H1 (cell line): Measurements from ENCODE around the gene NAA38. TPM values are rescaled to one million over a fixed set of nuclear protein-coding genes. Genes with fewer than 3 reads are reported as not detected.

ENCODE experiments used
- CTCF ChIA-PET: fragments of 300-600 bp; sonication (Branson Sonifier 250); formaldehyde crosslinking; loops from one replicate; lab custom pipeline; 2021; ENCODE audit not compliant: partially characterized antibody; lab: Charles Lee
- POLR2A ChIA-PET: fragments of 300-600 bp; sonication (Branson Sonifier 250); formaldehyde crosslinking; loops from one replicate; lab custom pipeline; 2021; ENCODE audit warnings: inconsistent platforms; ENCODE audit not compliant: partially characterized antibody; lab: Charles Lee
- DNase-seq, 2 experiments: peaks; one replicate each; pipeline versions ENCODE4 v3.0.0 to v3.0.0-alpha.2; 2010 to 2022; ENCODE audit warnings: low spot score in 2 of 2, low read depth in 1 of 2, mixed read lengths in 1 of 2
- FAIRE-seq: peaks from 2 replicates; lab custom pipeline; 2011; peaks lifted over from hg19 to GRCh38; lab: Jason Lieb, UNC
- H2AFZ ChIP-seq: 2 replicates; pipeline ENCODE4 v1.8.1; 2012; ENCODE audit warnings: low read length, inconsistent platforms
- H2AK5ac ChIP-seq: 2 replicates; pipeline ENCODE4 v1.6.1; 2013; ENCODE audit warnings: low read depth, low read length
- H2BK120ac ChIP-seq: replicated peaks from 2 replicates; pipeline ENCODE3; 2013; ENCODE audit warnings: low read depth, low read length, inconsistent platforms
- H2BK12ac ChIP-seq: 2 replicates; pipeline ENCODE4 v1.6.1; 2013; ENCODE audit warnings: low read depth, low read length
- H2BK15ac ChIP-seq: 2 replicates; pipeline ENCODE4 v1.6.1; 2013; ENCODE audit warnings: low read length
- H2BK20ac ChIP-seq: 2 replicates; pipeline ENCODE4 v1.6.1; 2013; ENCODE audit warnings: low read length
- H2BK5ac ChIP-seq: 2 replicates; pipeline ENCODE4 v1.6.1; 2013; ENCODE audit warnings: low read depth, low read length
- H3K14ac ChIP-seq: 2 replicates; pipeline ENCODE4 v1.6.1; 2013; ENCODE audit warnings: inconsistent platforms; ENCODE audit not compliant: insufficient read length
- H3K18ac ChIP-seq: 2 replicates; pipeline ENCODE4 v1.6.1; 2013; ENCODE audit warnings: low read length; ENCODE audit errors: extremely low read depth
- H3K23ac ChIP-seq: 2 replicates; pipeline ENCODE4 v1.6.1; 2013; ENCODE audit warnings: inconsistent platforms; ENCODE audit not compliant: insufficient read length
- H3K23me2 ChIP-seq: 2 replicates; pipeline ENCODE4 v1.6.1; 2013; ENCODE audit warnings: low read depth, low read length
- H3K27ac ChIP-seq: 2 replicates; pipeline ENCODE4 v1.6.1; 2011; ENCODE audit warnings: low read depth, low read length, inconsistent platforms
- H3K27me3 ChIP-seq, 4 experiments: replicated peaks in 1 of 4; 1 replicate in 1 of 4; 2 replicates in 3 of 4; pipeline versions ENCODE4 v1.6.1 to v1.8.1; 2011 to 2013; ENCODE audit warnings: low read length in 3 of 4, mild to moderate bottlenecking in 3 of 4, inconsistent platforms in 2 of 4, mixed read lengths in 2 of 4, moderate library complexity in 1 of 4; ENCODE audit not compliant: control insufficient read depth in 3 of 4, insufficient read depth in 3 of 4; ENCODE audit errors: extremely low read depth in 1 of 4
- H3K36me3 ChIP-seq, 4 experiments: 2 replicates each; pipeline versions ENCODE4 v1.6.1 to v1.8.1; 2011 to 2013; ENCODE audit warnings: mild to moderate bottlenecking in 4 of 4, low read length in 3 of 4, moderate library complexity in 2 of 4, control low read depth in 1 of 4, inconsistent platforms in 1 of 4; ENCODE audit not compliant: insufficient read depth in 4 of 4, control insufficient read depth in 2 of 4
- H3K4ac ChIP-seq: replicated peaks from 2 replicates; pipeline ENCODE3; 2013; ENCODE audit warnings: low read length, low read depth, mixed read lengths, inconsistent platforms; ENCODE audit not compliant: insufficient read length
- H3K4me1 ChIP-seq, 4 experiments: replicated peaks in 1 of 4; 1 replicate in 1 of 4; 2 replicates in 3 of 4; pipeline versions ENCODE4 v1.6.1 to v1.8.1; 2011 to 2013; ENCODE audit warnings: low read length in 3 of 4, inconsistent platforms in 2 of 4, mixed read lengths in 1 of 4; ENCODE audit not compliant: insufficient read depth in 4 of 4, control insufficient read depth in 3 of 4
- H3K4me2 ChIP-seq, 2 experiments: 2 replicates each; pipeline versions ENCODE4 v1.6.1 to v1.8.1; 2011 to 2013; ENCODE audit warnings: low read depth in 2 of 2, low read length in 2 of 2, control low read depth in 1 of 2, inconsistent platforms in 1 of 2, mild to moderate bottlenecking in 1 of 2; ENCODE audit not compliant: insufficient read depth in 1 of 2
- H3K4me3 ChIP-seq, 4 experiments: fragments of 200-600, 300-600 bp in 1 of 4; sonication (generic), shearing (Covaris generic), sonication (Bioruptor Twin) in 1 of 4; 2 replicates each; pipeline versions ENCODE4 v1.5.1 to v1.8.1; 2011 to 2016; ENCODE audit warnings: low read length in 4 of 4, low read depth in 3 of 4, control low read depth in 2 of 4, inconsistent platforms in 2 of 4, mild to moderate bottlenecking in 2 of 4, mixed read lengths in 1 of 4, moderate library complexity in 1 of 4; ENCODE audit not compliant: insufficient read depth in 2 of 4; ENCODE audit errors: extremely low read depth in 1 of 4
- H3K56ac ChIP-seq: replicated peaks from 2 replicates; pipeline ENCODE3; 2013; ENCODE audit warnings: low read depth, mild to moderate bottlenecking, mixed read lengths, low read length, inconsistent platforms; ENCODE audit not compliant: insufficient read length
- H3K79me1 ChIP-seq: 2 replicates; pipeline ENCODE4 v1.6.1; 2013; ENCODE audit warnings: low read depth, low read length, control low read depth
- H3K79me2 ChIP-seq, 2 experiments: 2 replicates each; pipeline versions ENCODE4 v1.6.1 to v1.8.1; 2012 to 2013; ENCODE audit warnings: low read length in 2 of 2, mild to moderate bottlenecking in 2 of 2, inconsistent platforms in 1 of 2; ENCODE audit not compliant: insufficient read depth in 2 of 2, control insufficient read depth in 1 of 2
- H3K9ac ChIP-seq, 4 experiments: replicated peaks in 1 of 4; 1 replicate in 1 of 4; 2 replicates in 3 of 4; pipeline versions ENCODE4 v1.6.1 to v1.8.1; 2011 to 2013; ENCODE audit warnings: low read depth in 3 of 4, low read length in 3 of 4, control low read depth in 2 of 4, mild to moderate bottlenecking in 2 of 4, moderate library complexity in 2 of 4, inconsistent platforms in 1 of 4; ENCODE audit errors: extremely low read depth in 1 of 4
- H3K9me3 ChIP-seq, 2 experiments: 2 replicates each; pipeline versions ENCODE4 v1.6.1 to v1.8.1; 2012 to 2013; ENCODE audit warnings: mild to moderate bottlenecking in 2 of 2, moderate library complexity in 2 of 2, control low read depth in 1 of 2, inconsistent platforms in 1 of 2, low read depth in 1 of 2, low read length in 1 of 2, mixed read lengths in 1 of 2; ENCODE audit not compliant: insufficient read depth in 2 of 2
- H4K20me1 ChIP-seq, 2 experiments: replicated peaks in 1 of 2; 2 replicates each; pipeline versions ENCODE3 to v1.8.1; 2011 to 2013; ENCODE audit warnings: inconsistent platforms in 2 of 2, low read length in 2 of 2, mild to moderate bottlenecking in 1 of 2; ENCODE audit not compliant: insufficient read depth in 2 of 2, control insufficient read depth in 1 of 2
- H4K5ac ChIP-seq: 2 replicates; pipeline ENCODE4 v1.6.1; 2013; ENCODE audit warnings: low read length, low read depth, mixed read lengths, inconsistent platforms; ENCODE audit not compliant: insufficient read length
- H4K8ac ChIP-seq: 2 replicates; pipeline ENCODE4 v1.8.0; 2013; ENCODE audit warnings: mild to moderate bottlenecking, moderate library complexity, low read length, inconsistent platforms; ENCODE audit not compliant: insufficient read depth; ENCODE audit errors: extremely low read depth
- H4K91ac ChIP-seq: replicated peaks from 2 replicates; pipeline ENCODE3; 2013; ENCODE audit warnings: low read length, mixed read lengths, inconsistent platforms; ENCODE audit not compliant: insufficient read length
- BRCA1 ChIP-seq: IDR thresholded peaks from 2 replicates; pipeline ENCODE4 v1.6.1; 2012; ENCODE audit warnings: low read depth, low read length, improper control_type of control experiment
- CEBPB ChIP-seq: IDR thresholded peaks from 2 replicates; pipeline ENCODE4 v1.6.1; 2012; ENCODE audit warnings: low read depth, low read length
- RNF2 ChIP-seq: fragments of 200-900, 300-1000 bp; sonication (generic); IDR thresholded peaks from 2 replicates; pipeline ENCODE4 v1.7.1; 2016; ENCODE audit warnings: borderline replicate concordance, low read depth, mild to moderate bottlenecking, antibody characterized with exemption, low read length; ENCODE audit not compliant: poor library complexity, severe bottlenecking; ENCODE audit errors: missing control alignments
- SIN3A ChIP-seq, 2 experiments: IDR thresholded peaks in 1 of 2; conservative IDR thresholded peaks in 1 of 2; 2 replicates each; pipeline ENCODE4 v1.6.1; 2011 to 2012; ENCODE audit warnings: low read length in 2 of 2, improper control_type of control experiment in 1 of 2, low read depth in 1 of 2, mild to moderate bottlenecking in 1 of 2
- SP1 ChIP-seq: IDR thresholded peaks from 2 replicates; pipeline ENCODE4 v1.6.1; 2011; ENCODE audit warnings: low read depth, low read length
- YY1 ChIP-seq: IDR thresholded peaks from 2 replicates; pipeline ENCODE4 v1.6.1; 2011; ENCODE audit warnings: low read depth, mild to moderate bottlenecking, low read length
- WGBS, 2 experiments: shearing (Covaris generic) in 1 of 2; methylation state at CpG; one replicate each; pipeline versions ENCODE4 v1.1.6 to v1.1.7; 2013 to 2015; ENCODE audit warnings: low lambda C conversion rate in 2 of 2, mixed read lengths in 2 of 2, inconsistent platforms in 1 of 2, low coverage in 1 of 2, missing lambda C conversion rate in 1 of 2; ENCODE audit not compliant: insufficient replicate concordance in 2 of 2, insufficient coverage in 1 of 2, insufficient read length in 1 of 2; ENCODE audit errors: extremely low coverage in 1 of 2, missing lambda C conversion rate in 1 of 2; 5-methylcytosine and 5-hydroxymethylcytosine counted together
- polyA plus RNA-seq, 7 experiments: library from polyadenylated mRNA; depleted of rRNA in 3 of 7; stranded (reverse) in 5 of 7; unstranded in 2 of 7; fragments of >200 nt in 5 of 7; fragments of 200-250 nt in 2 of 7; gene quantifications; 1 replicate in 5 of 7; 2 replicates in 1 of 7; 4 replicates in 1 of 7; pipeline versions ENCODE4 v1.2.1 to v1.2.3, GENCODE V29; 2011 to 2013; ENCODE audit warnings: missing spikeins in 2 of 7, mixed read lengths in 2 of 7
- total RNA-seq: library from RNA; stranded (reverse); fragmentation: NEBNext Ultra II Directional; extraction: Animal tissue kit (Norgen Biotek cat#: 25700); gene quantifications from 2 replicates; pipeline ENCODE4 v1.2.1, GENCODE V29; 2021

NAA38 gene
- total and polyA plus RNA-seq, 2 of the 8 experiments (the other 6 are each of a cell fraction or from before 2014, with no cell fraction given): 30.2 to 109 TPM

DNA sequence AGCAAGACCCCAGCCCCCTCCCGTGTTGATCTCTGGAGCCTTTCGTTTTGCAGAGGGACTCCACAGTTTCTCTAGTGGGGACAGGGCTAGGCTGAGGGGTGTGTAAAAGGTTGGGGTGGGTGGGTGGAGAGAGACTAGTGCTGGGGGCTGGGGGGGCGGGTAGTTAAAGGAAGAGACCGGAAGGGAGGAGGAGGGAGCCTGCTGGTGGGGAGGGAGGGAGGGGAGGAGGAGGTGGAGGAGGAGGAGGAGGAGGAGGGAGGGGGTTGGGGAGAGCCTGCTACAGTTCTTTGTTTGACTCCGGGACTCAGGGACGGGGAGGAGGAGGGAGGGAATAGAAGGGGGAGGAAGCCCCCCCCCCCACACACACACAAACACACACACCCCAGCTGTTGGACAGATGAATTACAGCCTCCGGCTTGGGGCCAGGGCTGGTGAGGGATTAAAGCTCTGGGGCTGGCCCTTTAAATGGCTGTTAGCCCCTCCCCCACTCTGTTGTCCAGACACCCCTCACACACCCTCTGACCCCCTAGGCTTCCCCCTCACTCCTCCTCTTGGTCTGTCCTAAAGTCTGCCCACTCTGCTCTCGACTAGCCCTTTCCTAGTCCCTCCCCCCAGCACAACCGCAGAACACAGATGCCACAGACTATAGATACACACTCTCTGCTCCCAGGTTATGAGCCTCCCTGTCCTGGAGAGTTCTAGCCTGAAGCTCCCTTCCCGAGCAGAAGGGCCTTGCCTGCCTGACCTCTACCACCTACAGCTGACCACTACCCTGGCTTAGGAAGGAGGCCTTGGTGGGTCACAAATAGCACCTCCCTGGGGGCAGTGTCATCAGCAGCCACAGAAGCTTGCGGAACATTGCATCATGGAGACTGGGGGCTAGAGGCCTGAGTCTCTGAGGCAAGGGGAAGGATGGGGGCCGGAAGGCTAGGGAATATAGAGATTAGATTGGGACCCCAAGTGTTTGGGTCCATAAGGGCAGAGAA is 19.0 kb downstream of the NAA38 start:
- Histone ChIP-seq H4K8ac (no peak overlapping the region), H2BK12ac (peak overlapping the region; percentile 82), H2AFZ (no peak overlapping the region), H4K20me1 (peaks cover 4 to 34% of the 10 kb centered on the region in 2 experiments), H3K56ac (no peak overlapping the region), H4K5ac (no peak overlapping the region), H2BK20ac (0 out of 2 replicates have a peak overlapping the region, but pooled peaks have one; percentile 55), H3K79me2 (no peaks in the 10 kb centered on the region), H3K9ac (no peak overlapping the region; a peak in 1 of 7 replicates), H3K27me3 (peaks cover 18 to 50% (median 44%) of the 10 kb centered on the region in 4 experiments), H2AK5ac (0 out of 2 replicates have a peak overlapping the region, but pooled peaks have one; percentile 33), H3K79me1 (no peaks in the 10 kb centered on the region), H3K4me3 (peak overlapping the region; percentile 20 to 77 (median 25); a peak in 7 of 8 replicates), H4K91ac (no peak overlapping the region), H3K4me2 (peak overlapping the region; percentile 84 to 93), H3K4me1 (peaks cover 10 to 29% (median 19%) of the 10 kb centered on the region in 4 experiments), H2BK120ac (no peak overlapping the region), H3K23me2 (peaks cover 44% of the 10 kb centered on the region), H3K36me3 (no peaks in the 10 kb centered on the region), H3K14ac (no peak overlapping the region), H3K27ac (no peak overlapping the region), H3K18ac (peak overlapping the region; percentile 71; the same call in 1 of the 2 replicates), H2BK5ac (peak overlapping the region; percentile 66; the same call in 1 of the 2 replicates), H3K23ac (no peak overlapping the region), H3K4ac (no peak overlapping the region), H2BK15ac (peak overlapping the region; percentile 81; the same call in 1 of the 2 replicates), H3K9me3 (no peaks in the 10 kb centered on the region)
- TF ChIP-seq RNF2: peak; percentile 41
- no peak for TF ChIP-seq YY1
- TF ChIP-seq CEBPB: 0 out of 2 replicates have a peak, but pooled peaks have one; percentile 39
- peak in 1 of 2 experiments; percentile 46; a peak in 1 of 4 replicates for TF ChIP-seq SIN3A (conservative IDR thresholded peaks at IDR 0.05 in 1 of 2, IDR thresholded peaks at IDR 0.05 in 1 of 2; ENCODE audit: low read depth in 1 of 2, low read length in 2 of 2)
- TF ChIP-seq BRCA1: no peak
- TF ChIP-seq SP1: peak; percentile 50; the same call in 1 of the 2 replicates
- FAIRE-seq (no peak), DNase-seq (no peak)
- ChIA-PET CTCF (interaction anchor here (0.6 to 5.9 kb wide), 10 partner anchors 12 to 281 kb away, joined by 3 to 44 read pairs (median 4); partner anchors contain the start of genes CYB5D1, NAA38 and WRAP53), POLR2A (interaction anchor here (1.1 to 5.2 kb wide), 12 partner anchors 6 to 498 kb away, joined by 3 to 34 read pairs (median 6); partner anchors contain the start of genes NAA38, TMEM88 and WRAP53)
- 26% methylated on average over 8 of the region's 12 CpGs; no CpG with 5 or more reads in 1 of the 2 experiments for WGBS, 2 experiments
